Duodenal mucosa (tissue), 2 donors: ENCODE data around the gene DROSHA.

Experiments
- H3K27ac ChIP-seq: one replicate; pipeline ENCODE4 v1.7.0; 2013; ENCODE audit warnings: low read depth, low read length
- H3K27me3 ChIP-seq, 2 donors: one replicate each; pipeline ENCODE4 v1.7.0; 2013; ENCODE audit warnings: low read length in 2 of 2, control low read depth in 1 of 2; ENCODE audit not compliant: insufficient read depth in 2 of 2, control insufficient read depth in 1 of 2
- H3K36me3 ChIP-seq, 2 donors: one replicate each; pipeline ENCODE4 v1.7.0; 2013; ENCODE audit warnings: low read length in 2 of 2, control low read depth in 1 of 2; ENCODE audit not compliant: insufficient read depth in 2 of 2, control insufficient read depth in 1 of 2
- H3K4me1 ChIP-seq, 2 donors: one replicate each; pipeline ENCODE4 v1.7.0; 2013; ENCODE audit warnings: low read length in 2 of 2, control low read depth in 1 of 2; ENCODE audit not compliant: insufficient read depth in 2 of 2, control insufficient read depth in 1 of 2
- H3K4me3 ChIP-seq, 2 donors: one replicate each; pipeline ENCODE4 v1.7.0; 2013; ENCODE audit warnings: low read length in 2 of 2, low read depth in 1 of 2
- H3K9ac ChIP-seq, 2 donors: one replicate each; pipeline ENCODE4 v1.7.0; 2013; ENCODE audit warnings: low read length in 2 of 2, low read depth in 1 of 2
- H3K9me3 ChIP-seq, 2 donors: one replicate each; pipeline ENCODE4 v1.7.0; 2013; ENCODE audit warnings: low read length in 2 of 2, control low read depth in 1 of 2; ENCODE audit not compliant: control insufficient read depth in 1 of 2

Gene DROSHA

GRCh38 chr5:31359839-31360238 lies 172.1 kb downstream of the DROSHA start:
- no peaks in the 10 kb centered on the region for H3K36me3 ChIP-seq
- no peak overlapping the region for H3K4me3 ChIP-seq
- H3K9me3 ChIP-seq = peaks cover 0 to 3% of the 10 kb centered on the region in 2 donors
- H3K27ac ChIP-seq = no peak overlapping the region
- H3K4me1 ChIP-seq = no peaks in the 10 kb centered on the region
- no peaks in the 10 kb centered on the region for H3K27me3 ChIP-seq
- no peak overlapping the region for H3K9ac ChIP-seq

GRCh38 chr5:31357038-31357437 lies 174.9 kb downstream of the DROSHA start:
- no peak overlapping the region for H3K27ac ChIP-seq
- no peak overlapping the region for H3K9ac ChIP-seq
- no peaks in the 10 kb centered on the region for H3K27me3 ChIP-seq
- H3K4me3 ChIP-seq = no peak overlapping the region
- H3K36me3 ChIP-seq = no peaks in the 10 kb centered on the region
- H3K9me3 ChIP-seq = peaks cover 0 to 3% of the 10 kb centered on the region in 2 donors
- no peaks in the 10 kb centered on the region for H3K4me1 ChIP-seq

GRCh38 chr5:31355337-31355736 lies 176.6 kb downstream of the DROSHA start:
- no peak overlapping the region for H3K27ac ChIP-seq
- peaks cover 0 to 3% of the 10 kb centered on the region in 2 donors for H3K9me3 ChIP-seq
- no peak overlapping the region for H3K9ac ChIP-seq
- no peaks in the 10 kb centered on the region for H3K4me1 ChIP-seq
- H3K4me3 ChIP-seq = no peak overlapping the region
- no peaks in the 10 kb centered on the region for H3K27me3 ChIP-seq
- H3K36me3 ChIP-seq = no peaks in the 10 kb centered on the region
